Measurements from ENCODE around the gene NUPR1.
"Not testable (repeated sequence)": the region's sequence is repeated elsewhere in the genome, so short reads cannot be mapped to it uniquely, and the experiment has no call there.

The NUPR1 gene

GRCh38 chr16:28555561-28555960 lies 16.8 kb upstream of the NUPR1 start:
- in situ Hi-C loops (cut with MboI; ENCODE audit: low sequenced_read_pairs): no loop called here

- in situ Hi-C loops (cut with MboI; ENCODE audit: low sequenced_read_pairs): no loop called here
These were observed 16.1 kb upstream of the NUPR1 start for GRCh38 chr16:28554634-28555423.

GRCh38 chr16:28553776-28554633 lies 15.2 kb upstream of the NUPR1 start, which contains the start of gene SGF29:
Gene SGF29, plus strand, starts transcription at chr16:28553920. Its CDS starts 27,150 bp downstream, at chr16:28581070.
- in situ Hi-C loops (cut with MboI; ENCODE audit: low sequenced_read_pairs): no loop called here

- in situ Hi-C loops (cut with MboI; ENCODE audit: low sequenced_read_pairs): no loop called here
These were observed 10.6 kb upstream of the NUPR1 start for GRCh38 chr16:28549301-28549899.

- in situ Hi-C loops (cut with MboI; ENCODE audit: low sequenced_read_pairs): no loop called here
These were observed 9.6 kb upstream of the NUPR1 start for GRCh38 chr16:28548306-28548802.

- in situ Hi-C loops (cut with MboI; ENCODE audit: low sequenced_read_pairs): no loop called here
These were observed 7.9 kb upstream of the NUPR1 start for GRCh38 chr16:28546626-28547025.

- in situ Hi-C loops (cut with MboI; ENCODE audit: low sequenced_read_pairs): not testable (repeated sequence)
These were observed 7.2 kb upstream of the NUPR1 start for GRCh38 chr16:28545964-28546363.

GRCh38 chr16:28544998-28545397 lies 6.2 kb upstream of the NUPR1 start:
- in situ Hi-C loops (cut with MboI; ENCODE audit: low sequenced_read_pairs): no loop called here

- in situ Hi-C loops (cut with MboI; ENCODE audit: low sequenced_read_pairs): no loop called here
These were observed 4.3 kb upstream of the NUPR1 start for GRCh38 chr16:28543072-28543471.

GRCh38 chr16:28542646-28543045 lies 3.9 kb upstream of the NUPR1 start:
- in situ Hi-C loops (cut with MboI; ENCODE audit: low sequenced_read_pairs): no loop called here

- in situ Hi-C loops (cut with MboI; ENCODE audit: low sequenced_read_pairs): no loop called here
These were observed 1.6 kb upstream of the NUPR1 start for GRCh38 chr16:28540346-28540745.

GRCh38 chr16:28537964-28538732 lies 626 bp downstream of the NUPR1 start:
- in situ Hi-C loops (cut with MboI; ENCODE audit: low sequenced_read_pairs): no loop called here

- in situ Hi-C loops (cut with MboI; ENCODE audit: low sequenced_read_pairs): no loop called here
These were observed 1.7 kb downstream of the NUPR1 start for GRCh38 chr16:28537076-28537475.

- in situ Hi-C loops (cut with MboI; ENCODE audit: low sequenced_read_pairs): no loop called here
These were observed 4.0 kb downstream of the NUPR1 start for GRCh38 chr16:28534542-28535373.

GRCh38 chr16:28532940-28533647 lies 5.7 kb downstream of the NUPR1 start:
- in situ Hi-C loops (cut with MboI; ENCODE audit: low sequenced_read_pairs): no loop called here

- in situ Hi-C loops (cut with MboI; ENCODE audit: low sequenced_read_pairs): no loop called here
These were observed 6.7 kb downstream of the NUPR1 start for GRCh38 chr16:28531777-28532744.

- in situ Hi-C loops (cut with MboI; ENCODE audit: low sequenced_read_pairs): no loop called here
These were observed 9.7 kb downstream of the NUPR1 start for GRCh38 chr16:28529124-28529523.

- in situ Hi-C loops (cut with MboI; ENCODE audit: low sequenced_read_pairs): no loop called here
These were observed 10.3 kb downstream of the NUPR1 start for GRCh38 chr16:28528463-28528867.
